Endothelial cell (in vitro differentiated cells): ENCODE data around the gene PAQR3. TPM values are rescaled to one million over a fixed set of nuclear protein-coding genes. Genes with fewer than 3 reads are reported as not detected.

Source experiments
- DNase-seq: peaks from one replicate; pipeline ENCODE4 v3.0.0; 2021; ENCODE audit warnings: low spot score
- H3K27ac Mint-ChIP-seq: one replicate; pipeline ENCODE4 v1.8.0; 2021; ENCODE audit warnings: mixed read lengths, inconsistent platforms; ENCODE audit not compliant: unreplicated experiment
- H3K27me3 Mint-ChIP-seq: one replicate; pipeline ENCODE4 v1.8.0; 2021; ENCODE audit warnings: mild to moderate bottlenecking, moderate library complexity, mixed read lengths, inconsistent platforms; ENCODE audit not compliant: unreplicated experiment
- H3K36me3 Mint-ChIP-seq: one replicate; pipeline ENCODE4 v1.8.0; 2021; ENCODE audit warnings: mild to moderate bottlenecking, low read depth, mixed read lengths, inconsistent platforms; ENCODE audit not compliant: unreplicated experiment
- H3K4me1 Mint-ChIP-seq: one replicate; pipeline ENCODE4 v1.8.0; 2021; ENCODE audit warnings: mild to moderate bottlenecking, mixed read lengths, inconsistent platforms; ENCODE audit not compliant: unreplicated experiment
- H3K4me3 Mint-ChIP-seq: one replicate; pipeline ENCODE4 v1.8.0; 2021; ENCODE audit warnings: mild to moderate bottlenecking, mixed read lengths, inconsistent platforms; ENCODE audit not compliant: unreplicated experiment
- H3K9me3 Mint-ChIP-seq: one replicate; pipeline ENCODE4 v1.8.0; 2021; ENCODE audit warnings: mixed read lengths, inconsistent platforms; ENCODE audit not compliant: unreplicated experiment
- CTCF ChIP-seq: fragments of 200-600 bp; sonication (generic); IDR thresholded peaks from one replicate; pipeline ENCODE4 v1.5.0; 2021; ENCODE audit warnings: antibody characterized with exemption; ENCODE audit not compliant: unreplicated experiment
- total RNA-seq: library from RNA; stranded (reverse); fragmentation: NEBNext Ultra II Directional; extraction: Animal tissue kit (Norgen Biotek cat#: 25700); gene quantifications from one replicate; pipeline ENCODE4 v1.2.1, GENCODE V29; 2021; ENCODE audit not compliant: unreplicated experiment

PAQR3 gene
- total RNA-seq, 1 donor from 2014 or later, result 28.9 TPM

- TF ChIP-seq CTCF, result no peak
- no peaks in the 10 kb centered on the region for H3K4me1 Mint-ChIP-seq
- peaks cover 3% of the 10 kb centered on the region for H3K27me3 Mint-ChIP-seq
- H3K36me3 Mint-ChIP-seq, result peaks cover 22% of the 10 kb centered on the region
- no peak overlapping the region for H3K27ac Mint-ChIP-seq
- H3K4me3 Mint-ChIP-seq, result no peak overlapping the region
- H3K9me3 Mint-ChIP-seq, result no peaks in the 10 kb centered on the region
- no peak for DNase-seq
Measured at GRCh38 chr4:78904143-78904542, 35.1 kb downstream of the PAQR3 start.

- DNase-seq, result no peak
- Mint-ChIP-seq H3K27me3 (no peaks in the 10 kb centered on the region), H3K4me1 (no peaks in the 10 kb centered on the region), H3K36me3 (peaks cover 27% of the 10 kb centered on the region), H3K9me3 (no peaks in the 10 kb centered on the region), H3K27ac (no peak overlapping the region), H3K4me3 (no peak overlapping the region)
- TF ChIP-seq CTCF, result no peak
Measured at GRCh38 chr4:78902298-78902697, 36.9 kb downstream of the PAQR3 start.

DNA sequence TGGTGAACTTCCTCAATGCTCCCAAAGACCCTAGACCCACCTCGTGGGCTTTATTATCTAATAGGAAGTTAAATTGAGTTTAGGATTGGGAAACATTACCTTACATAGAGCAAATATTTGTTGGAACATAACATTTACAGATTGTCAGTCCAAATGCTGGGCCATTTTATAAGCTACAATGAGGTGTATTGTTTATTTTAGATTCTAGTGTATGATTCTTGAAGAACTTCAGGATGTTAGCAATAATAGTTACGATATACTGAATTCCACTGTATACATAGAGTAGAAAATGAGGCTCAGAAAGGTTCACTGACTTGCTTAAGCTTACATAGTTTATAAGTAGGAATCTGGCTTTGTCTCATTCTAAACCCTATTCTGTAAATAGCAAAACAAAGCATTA lies 37.4 kb downstream of the PAQR3 start:
- peaks cover 24% of the 10 kb centered on the region for H3K36me3 Mint-ChIP-seq
- H3K27ac Mint-ChIP-seq, result no peak overlapping the region
- no peaks in the 10 kb centered on the region for H3K9me3 Mint-ChIP-seq
- no peak for TF ChIP-seq CTCF
- no peak overlapping the region for H3K4me3 Mint-ChIP-seq
- no peak for DNase-seq
- H3K27me3 Mint-ChIP-seq, result no peaks in the 10 kb centered on the region
- H3K4me1 Mint-ChIP-seq, result no peaks in the 10 kb centered on the region

GRCh38 chr4:78899302-78899701 lies 39.9 kb downstream of the PAQR3 start:
- peaks cover 25% of the 10 kb centered on the region for H3K36me3 Mint-ChIP-seq
- TF ChIP-seq CTCF, result no peak
- H3K27me3 Mint-ChIP-seq, result no peaks in the 10 kb centered on the region
- H3K9me3 Mint-ChIP-seq, result no peaks in the 10 kb centered on the region
- H3K27ac Mint-ChIP-seq, result no peak overlapping the region
- H3K4me1 Mint-ChIP-seq, result no peaks in the 10 kb centered on the region
- no peak for DNase-seq
- H3K4me3 Mint-ChIP-seq, result no peak overlapping the region

DNA sequence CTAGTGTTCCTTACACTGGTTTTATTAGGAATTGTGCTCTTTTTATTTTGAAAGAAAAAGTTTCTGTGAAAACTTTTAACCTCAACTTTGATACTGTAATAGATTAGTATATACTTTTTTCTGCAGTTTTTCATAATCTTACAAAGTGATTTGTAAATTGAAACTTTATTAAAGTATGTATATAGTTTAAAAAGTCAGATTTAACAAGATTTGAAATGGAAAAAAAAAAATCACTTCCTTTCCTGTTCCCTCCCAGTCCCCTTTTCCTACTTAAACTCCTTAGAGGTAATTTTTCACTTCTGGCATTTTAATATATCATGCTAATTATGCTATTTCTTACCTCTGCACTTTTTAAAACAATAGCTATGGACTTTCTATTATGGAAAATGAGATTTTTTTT lies 49.3 kb downstream of the PAQR3 start:
- H3K9me3 Mint-ChIP-seq, result no peaks in the 10 kb centered on the region
- TF ChIP-seq CTCF, result no peak
- no peak for DNase-seq
- H3K4me1 Mint-ChIP-seq, result peaks cover 17% of the 10 kb centered on the region
- no peaks in the 10 kb centered on the region for H3K27me3 Mint-ChIP-seq
- peak overlapping the region; percentile 96 for H3K27ac Mint-ChIP-seq
- peaks cover 49% of the 10 kb centered on the region for H3K36me3 Mint-ChIP-seq
- peak overlapping the region; percentile 37 for H3K4me3 Mint-ChIP-seq
